GM23248 (cell line): ENCODE results near the gene ANKRD18B.

Experiments used
- EZH2 ChIP-seq: fragments of 200-600 bp; sonication (generic); IDR thresholded peaks from 2 replicates; pipeline ENCODE4 v1.6.1; 2018; ENCODE audit warnings: antibody characterized with exemption, mild to moderate bottlenecking; ENCODE audit not compliant: insufficient read depth, poor library complexity, severe bottlenecking
- EZH2phosphoT487 ChIP-seq: fragments of 200-600 bp; sonication (generic); IDR thresholded peaks from 2 replicates; pipeline ENCODE4 v1.6.1; 2018; ENCODE audit warnings: antibody characterized with exemption, moderate library complexity, mild to moderate bottlenecking, low read depth; ENCODE audit not compliant: insufficient read depth

DNA sequence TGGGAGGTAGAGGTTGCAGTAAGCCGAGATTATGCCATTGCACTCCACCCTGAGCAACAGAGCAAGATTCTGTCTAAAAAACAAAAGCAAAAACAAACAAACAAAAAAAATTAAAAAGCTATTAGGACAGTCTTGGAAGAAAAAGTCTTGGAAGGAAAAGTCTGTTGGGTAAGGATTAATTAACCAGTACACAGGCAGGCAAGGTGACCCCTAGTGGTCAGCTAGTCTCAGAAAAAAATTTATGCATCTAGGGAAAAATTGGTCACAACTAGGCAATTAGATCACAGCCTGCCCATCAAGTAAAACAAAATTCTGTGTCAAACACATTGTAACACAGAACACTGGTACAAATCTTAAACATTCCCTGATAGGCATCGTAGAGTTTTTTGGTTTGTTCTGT, 6.7 kb upstream of the ANKRD18B start:
- TF ChIP-seq EZH2 (no peak), EZH2phosphoT487 (no peak)
